CD4-positive, CD25-positive, alpha-beta regulatory T cell (primary cell): ENCODE measurements around the gene FIBCD1. TPM values are rescaled to one million over a fixed set of nuclear protein-coding genes. Genes with fewer than 3 reads are reported as not detected.

ENCODE experiments used
- ATAC-seq, 2 donors: fragments of 150-1000 bp; cut with Tn5 transposase; one replicate each; pipeline ENCODE4 v1.10.0; 2021; ENCODE audit warnings: low read depth in 2 of 2, moderate number of reproducible peaks in 2 of 2, moderate library complexity in 1 of 2
- DNase-seq, 3 donors: peaks; one replicate each; pipeline versions ENCODE4 v3.0.0 to v3.0.0-alpha.2; 2012 to 2022; ENCODE audit warnings: mixed read lengths in 1 of 3
- H3K27ac ChIP-seq: one replicate; pipeline ENCODE4 v1.7.0; 2013; ENCODE audit warnings: mild to moderate bottlenecking, low read length; ENCODE audit not compliant: insufficient read depth, poor library complexity, severe bottlenecking
- H3K27me3 ChIP-seq: one replicate; pipeline ENCODE4 v1.7.0; 2013; ENCODE audit warnings: low read length; ENCODE audit not compliant: control insufficient read depth, insufficient read depth
- H3K36me3 ChIP-seq: one replicate; pipeline ENCODE4 v1.7.0; 2013; ENCODE audit warnings: mild to moderate bottlenecking, low read length, moderate library complexity; ENCODE audit not compliant: control insufficient read depth, insufficient read depth
- H3K4me1 ChIP-seq: 2 replicates; pipeline ENCODE4 v1.7.0; 2013; ENCODE audit warnings: mild to moderate bottlenecking, low read length; ENCODE audit not compliant: insufficient read depth, control insufficient read depth, poor library complexity, severe bottlenecking
- H3K4me3 ChIP-seq: one replicate; pipeline ENCODE4 v1.7.0; 2013; ENCODE audit warnings: low read depth, mild to moderate bottlenecking, low read length, moderate library complexity
- H3K9me3 ChIP-seq, 2 experiments: 1 replicate in 1 of 2; 2 replicates in 1 of 2; pipeline ENCODE4 v1.7.0; 2013; ENCODE audit warnings: low read length in 2 of 2, mild to moderate bottlenecking in 1 of 2, moderate library complexity in 1 of 2; ENCODE audit not compliant: control insufficient read depth in 2 of 2
- H3K27ac Mint-ChIP-seq, 3 donors: one replicate each; pipeline ENCODE4 v1.8.0; 2020 to 2022; ENCODE audit warnings: mild to moderate bottlenecking in 3 of 3, mixed read lengths in 3 of 3, moderate library complexity in 2 of 3
- H3K27me3 Mint-ChIP-seq: one replicate; pipeline ENCODE4 v1.8.0; 2022; ENCODE audit warnings: mild to moderate bottlenecking, mixed read lengths
- H3K36me3 Mint-ChIP-seq: one replicate; pipeline ENCODE4 v1.8.0; 2020; ENCODE audit warnings: mixed read lengths
- H3K4me1 Mint-ChIP-seq, 4 donors: one replicate each; pipeline ENCODE4 v1.8.0; 2020 to 2022; ENCODE audit warnings: mixed read lengths in 4 of 4, mild to moderate bottlenecking in 1 of 4
- H3K4me3 Mint-ChIP-seq, 4 donors: one replicate each; pipeline ENCODE4 v1.8.0; 2020 to 2022; ENCODE audit warnings: mild to moderate bottlenecking in 4 of 4, mixed read lengths in 4 of 4, moderate library complexity in 3 of 4
- H3K9me3 Mint-ChIP-seq, 7 donors: one replicate each; pipeline ENCODE4 v1.8.0; 2020 to 2022; ENCODE audit warnings: mixed read lengths in 7 of 7, mild to moderate bottlenecking in 3 of 7, moderate library complexity in 2 of 7
- polyA plus RNA-seq, 4 donors: library from polyadenylated mRNA; unstranded; fragments of 300-500 nt; fragmentation: Illumina TruSeq; gene quantifications; one replicate each; pipeline ENCODE4 v1.2.3, GENCODE V29; 2021
- total RNA-seq: library from RNA; stranded (reverse); gene quantifications from one replicate; pipeline ENCODE4 v1.2.3, GENCODE V29; 2022

Gene FIBCD1
- total and polyA plus RNA-seq, 5 donors from 2014 or later, result not detected

GRCh38 chr9:130936285-130937117 lies 2.5 kb downstream of the FIBCD1 start:
- no peak overlapping the region for H3K27ac Mint-ChIP-seq
- no peaks in the 10 kb centered on the region for H3K9me3 ChIP-seq
- DNase-seq (no peak), ATAC-seq (no peak)
- peaks cover 67% of the 10 kb centered on the region for H3K27me3 Mint-ChIP-seq
- H3K36me3 ChIP-seq, result no peaks in the 10 kb centered on the region
- peaks cover 0 to 6% (median 0%) of the 10 kb centered on the region in 7 donors for H3K9me3 Mint-ChIP-seq
- no peak overlapping the region for H3K27ac ChIP-seq
- H3K27me3 ChIP-seq, result peaks cover 6% of the 10 kb centered on the region
- no peaks in the 10 kb centered on the region for H3K36me3 Mint-ChIP-seq
- no peak overlapping the region for H3K4me3 ChIP-seq
- H3K4me1 Mint-ChIP-seq, result peaks cover 0 to 16% (median 7%) of the 10 kb centered on the region in 4 donors
- H3K4me1 ChIP-seq, result peaks cover 19% of the 10 kb centered on the region
- H3K4me3 Mint-ChIP-seq, result peak overlapping the region in 2 of 4 donors; percentile 7 to 8

- no peak for ATAC-seq
- no peak overlapping the region for H3K4me3 Mint-ChIP-seq
- Histone ChIP-seq H3K27ac (no peak overlapping the region), H3K27me3 (peaks cover 6% of the 10 kb centered on the region), H3K4me1 (peaks cover 13% of the 10 kb centered on the region), H3K4me3 (no peak overlapping the region), H3K36me3 (no peaks in the 10 kb centered on the region), H3K9me3 (no peaks in the 10 kb centered on the region)
- H3K9me3 Mint-ChIP-seq, result peaks cover 0 to 4% (median 0%) of the 10 kb centered on the region in 7 donors
- DNase-seq, result no peak
- no peaks in the 10 kb centered on the region for H3K36me3 Mint-ChIP-seq
- H3K27me3 Mint-ChIP-seq, result peaks cover 61% of the 10 kb centered on the region
- no peak overlapping the region for H3K27ac Mint-ChIP-seq
- peaks cover 0 to 10% (median 4%) of the 10 kb centered on the region in 4 donors for H3K4me1 Mint-ChIP-seq
Observed at GRCh38 chr9:130935648-130936271, 3.3 kb downstream of the FIBCD1 start.

- no peak for ATAC-seq
- peaks cover 10% of the 10 kb centered on the region for H3K4me1 ChIP-seq
- H3K4me3 ChIP-seq, result no peak overlapping the region
- no peak overlapping the region for H3K27ac ChIP-seq
- peaks cover 6% of the 10 kb centered on the region for H3K27me3 ChIP-seq
- peaks cover 0 to 6% (median 3%) of the 10 kb centered on the region in 4 donors for H3K4me1 Mint-ChIP-seq
- no peaks in the 10 kb centered on the region for H3K36me3 ChIP-seq
- H3K27ac Mint-ChIP-seq, result no peak overlapping the region
- peaks cover 54% of the 10 kb centered on the region for H3K27me3 Mint-ChIP-seq
- H3K9me3 Mint-ChIP-seq, result peaks cover 0 to 4% (median 0%) of the 10 kb centered on the region in 7 donors
- H3K9me3 ChIP-seq, result no peaks in the 10 kb centered on the region
- no peak for DNase-seq
- H3K36me3 Mint-ChIP-seq, result no peaks in the 10 kb centered on the region
- H3K4me3 Mint-ChIP-seq, result no peak overlapping the region
Observed at GRCh38 chr9:130934702-130935647, 4.1 kb downstream of the FIBCD1 start.

GRCh38 chr9:130934246-130934645 lies 4.8 kb downstream of the FIBCD1 start:
- H3K36me3 ChIP-seq, result no peaks in the 10 kb centered on the region
- DNase-seq (no peak), ATAC-seq (no peak)
- Mint-ChIP-seq H3K27ac (no peak overlapping the region), H3K36me3 (no peaks in the 10 kb centered on the region), H3K27me3 (peaks cover 53% of the 10 kb centered on the region), H3K4me3 (no peak overlapping the region), H3K9me3 (peaks cover 0 to 4% (median 0%) of the 10 kb centered on the region in 7 donors), H3K4me1 (peaks cover 0 to 6% (median 3%) of the 10 kb centered on the region in 4 donors)
- peaks cover 6% of the 10 kb centered on the region for H3K27me3 ChIP-seq
- no peaks in the 10 kb centered on the region for H3K9me3 ChIP-seq
- peaks cover 6% of the 10 kb centered on the region for H3K4me1 ChIP-seq
- H3K4me3 ChIP-seq, result no peak overlapping the region
- H3K27ac ChIP-seq, result no peak overlapping the region

DNA sequence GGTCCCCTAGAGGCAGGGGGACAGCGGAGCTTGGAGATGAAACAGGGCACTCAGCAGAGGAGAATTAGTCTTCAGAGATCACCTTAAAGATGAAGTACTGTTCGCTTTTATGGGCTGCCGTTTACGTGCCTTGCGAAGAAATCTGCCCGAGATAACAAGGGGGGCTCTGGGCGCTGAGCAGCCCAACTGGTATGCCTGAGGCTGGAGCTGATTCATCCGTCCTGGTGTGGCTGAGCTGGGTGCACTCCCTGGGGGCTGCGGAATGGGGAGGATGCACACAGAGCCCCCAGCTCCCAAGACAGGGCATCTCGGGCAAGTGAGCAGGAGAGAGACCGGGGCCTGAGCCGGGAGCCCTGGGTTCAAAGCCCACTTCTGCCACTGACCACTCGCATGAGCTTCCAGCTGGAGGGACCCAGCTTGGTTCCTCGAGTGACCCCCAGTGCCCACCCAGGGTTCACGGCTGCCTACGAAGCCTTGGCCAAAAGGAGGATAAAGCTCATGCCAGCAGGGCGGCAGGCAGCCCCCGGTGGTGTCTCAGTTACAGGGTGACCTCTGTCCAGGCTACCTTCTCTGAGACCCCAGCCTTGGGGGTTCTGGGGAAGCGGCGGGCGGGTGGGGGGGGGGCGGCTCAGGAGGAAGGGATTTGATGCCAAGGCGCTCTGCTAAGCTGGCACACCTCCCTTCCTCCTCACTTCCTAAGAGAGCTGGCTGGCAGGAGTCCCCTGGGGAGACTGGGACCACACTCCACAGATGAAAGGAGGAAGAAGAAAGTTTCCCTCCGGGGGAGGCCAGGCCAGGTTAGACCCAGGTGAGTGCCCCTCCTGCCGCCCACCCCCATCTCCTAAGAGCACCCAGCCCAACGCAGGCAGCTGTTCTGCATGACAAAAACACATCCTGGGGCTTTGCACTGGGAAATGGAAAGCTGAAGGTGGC lies 5.7 kb downstream of the FIBCD1 start:
- Mint-ChIP-seq H3K27ac (no peak overlapping the region), H3K27me3 (peaks cover 53% of the 10 kb centered on the region), H3K36me3 (no peaks in the 10 kb centered on the region), H3K9me3 (peaks cover 0 to 4% (median 0%) of the 10 kb centered on the region in 7 donors), H3K4me3 (no peak overlapping the region), H3K4me1 (peaks cover 0 to 6% (median 2%) of the 10 kb centered on the region in 4 donors)
- Histone ChIP-seq H3K9me3 (no peaks in the 10 kb centered on the region), H3K4me3 (no peak overlapping the region), H3K4me1 (no peaks in the 10 kb centered on the region), H3K27ac (no peak overlapping the region), H3K27me3 (peaks cover 6% of the 10 kb centered on the region), H3K36me3 (no peaks in the 10 kb centered on the region)
- DNase-seq, result no peak
- ATAC-seq, result no peak

GRCh38 chr9:130932255-130933079 lies 6.6 kb downstream of the FIBCD1 start:
- H3K4me1 Mint-ChIP-seq, result peaks cover 0 to 6% (median 0%) of the 10 kb centered on the region in 4 donors
- Histone ChIP-seq H3K4me1 (no peaks in the 10 kb centered on the region), H3K9me3 (no peaks in the 10 kb centered on the region), H3K27ac (no peak overlapping the region), H3K4me3 (no peak overlapping the region), H3K27me3 (peaks cover under 1% of the 10 kb centered on the region), H3K36me3 (no peaks in the 10 kb centered on the region)
- H3K27ac Mint-ChIP-seq, result peak overlapping the region in 1 of 3 donors; percentile 52
- DNase-seq (no peak), ATAC-seq (no peak)
- peaks cover 48% of the 10 kb centered on the region for H3K27me3 Mint-ChIP-seq
- no peak overlapping the region for H3K4me3 Mint-ChIP-seq
- H3K9me3 Mint-ChIP-seq, result peaks cover 0 to 4% (median 0%) of the 10 kb centered on the region in 7 donors
- H3K36me3 Mint-ChIP-seq, result no peaks in the 10 kb centered on the region
